GM12878 (cell line): ENCODE measurements around the gene CDH2. TPM values are rescaled to one million over a fixed set of nuclear protein-coding genes. Genes with fewer than 3 reads are reported as not detected.

ENCODE experiments used
- ATAC-seq: fragments of 200-7000 bp; cut with Tn5 transposase; 3 replicates; pipeline ENCODE4 v1.9.1; 2020; ENCODE audit warnings: mild to moderate bottlenecking, moderate library complexity
- BruUV-seq: library from RNA; stranded (reverse); fragments of 400-500 nt; replicated peaks from 2 replicates; lab custom pipeline; 2021; lab: Mats Ljungman, UMichigan
- CTCF ChIA-PET: fragments of 300-600 bp; sonication (Branson Sonifier 250); formaldehyde crosslinking; extraction: SDS; loops from one replicate; lab custom pipeline; 2021; ENCODE audit warnings: inconsistent platforms; lab: Yijun Ruan, JAX
- POLR2A ChIA-PET: fragments of 350-600 bp; formaldehyde crosslinking; extraction: SDS; loops from one replicate; lab custom pipeline; 2021; ENCODE audit warnings: inconsistent platforms; lab: Charles Lee
- RAD21 ChIA-PET: fragments of 300-600 bp; sonication (Branson Sonifier 250); formaldehyde crosslinking; loops from one replicate; lab custom pipeline; 2023; ENCODE audit warnings: antibody characterized with exemption; ENCODE audit not compliant: unreplicated experiment; lab: Charles Lee
- SMC1A ChIA-PET: fragments of 300-600 bp; sonication (Branson Sonifier 250); formaldehyde crosslinking; loops from one replicate; lab custom pipeline; 2023; ENCODE audit not compliant: unreplicated experiment, uncharacterized antibody; lab: Charles Lee
- DNase-seq: peaks from one replicate; pipeline ENCODE4 v3.0.0-alpha.2; 2011; ENCODE audit warnings: low read depth, low spot score
- FAIRE-seq: peaks from 3 replicates; lab custom pipeline; 2011; peaks lifted over from hg19 to GRCh38; lab: Jason Lieb, UNC
- H2AFZ ChIP-seq: 2 replicates; pipeline ENCODE4 v1.6.0; 2011; ENCODE audit warnings: low read depth, low read length, control low read depth; ENCODE audit not compliant: control insufficient read depth
- H3K27ac ChIP-seq: 2 replicates; pipeline ENCODE4 v1.5.1; 2011; ENCODE audit warnings: control low read depth; ENCODE audit not compliant: control insufficient read depth, insufficient read depth
- H3K27me3 ChIP-seq, 2 experiments: replicated peaks in 1 of 2; 2 replicates each; pipeline versions ENCODE4 v1.6.0 to v1.6.1; 2011; ENCODE audit warnings: low read length in 1 of 2; ENCODE audit not compliant: control insufficient read depth in 2 of 2, insufficient read depth in 2 of 2
- H3K36me3 ChIP-seq, 2 experiments: 2 replicates each; pipeline ENCODE4 v1.5.1; 2011; ENCODE audit warnings: low read length in 1 of 2; ENCODE audit not compliant: control insufficient read depth in 2 of 2, insufficient read depth in 2 of 2
- H3K4me1 ChIP-seq: 2 replicates; pipeline ENCODE4 v1.6.1; 2011; ENCODE audit warnings: mild to moderate bottlenecking, low read length, moderate library complexity, mixed read lengths; ENCODE audit not compliant: control insufficient read depth, insufficient read depth
- H3K4me2 ChIP-seq: 2 replicates; pipeline ENCODE4 v1.6.0; 2011; ENCODE audit warnings: control low read depth; ENCODE audit not compliant: control insufficient read depth, insufficient read depth
- H3K4me3 ChIP-seq: fragments of 200-600 bp; sonication (generic); 2 replicates; pipeline ENCODE4 v1.5.1; 2016
- H3K79me2 ChIP-seq: 2 replicates; pipeline ENCODE4 v1.6.0; 2011; ENCODE audit warnings: low read length; ENCODE audit not compliant: control insufficient read depth, insufficient read depth
- H3K9ac ChIP-seq: 2 replicates; pipeline ENCODE4 v1.8.0; 2011; ENCODE audit warnings: low read length, control low read depth, mixed read lengths; ENCODE audit not compliant: control insufficient read depth, insufficient read depth
- H3K9me3 ChIP-seq: replicated peaks from 3 replicates; pipeline ENCODE4 v1.5.1; 2011; ENCODE audit warnings: mild to moderate bottlenecking, low read length; ENCODE audit not compliant: control insufficient read depth, insufficient read depth
- H4K20me1 ChIP-seq: 2 replicates; pipeline ENCODE4 v1.6.0; 2011; ENCODE audit not compliant: control insufficient read depth, insufficient read depth
- CHD4 ChIP-seq: fragments of 200-600 bp; sonication (generic); IDR thresholded peaks from 2 replicates; pipeline ENCODE4 v1.6.1; 2016; ENCODE audit warnings: mild to moderate bottlenecking
- E4F1 ChIP-seq: fragments of 450-650 bp; IDR thresholded peaks from 2 replicates; pipeline ENCODE4 v1.6.1; 2018; ENCODE audit warnings: borderline replicate concordance, mild to moderate bottlenecking; ENCODE audit not compliant: partially characterized antibody
- EP300 ChIP-seq, 2 experiments: fragments of 150-350 bp in 1 of 2; IDR thresholded peaks; 2 replicates each; pipeline ENCODE4 v1.6.1; 2011 to 2012; ENCODE audit warnings: low read depth in 2 of 2, low read length in 2 of 2, borderline replicate concordance in 1 of 2, improper control_type of control experiment in 1 of 2, inconsistent platforms in 1 of 2; ENCODE audit not compliant: control insufficient read depth in 1 of 2
- HCFC1 ChIP-seq: fragments of 150-350 bp; IDR thresholded peaks from 2 replicates; pipeline ENCODE4 v1.6.1; 2014; ENCODE audit warnings: low read length
- MTA3 ChIP-seq: IDR thresholded peaks from 2 replicates; pipeline ENCODE4 v1.6.1; 2012; ENCODE audit warnings: low read length, inconsistent platforms, borderline replicate concordance
- RBBP5 ChIP-seq: fragments of 200-600 bp; sonication (generic); conservative IDR thresholded peaks from 2 replicates; pipeline ENCODE4 v1.6.1; 2016
- RFX5 ChIP-seq: IDR thresholded peaks from 2 replicates; pipeline ENCODE4 v1.6.1; 2011; ENCODE audit warnings: low read depth, low read length, improper control_type of control experiment
- SMAD1 ChIP-seq: fragments of 450-650 bp; IDR thresholded peaks from 2 replicates; pipeline ENCODE4 v1.6.1; 2018; ENCODE audit warnings: mild to moderate bottlenecking, low read depth; ENCODE audit not compliant: partially characterized antibody
- SUPT20H ChIP-seq: IDR thresholded peaks from 2 replicates; pipeline ENCODE4 v1.6.1; 2011; ENCODE audit warnings: low read depth, mild to moderate bottlenecking, low read length, moderate library complexity, borderline replicate concordance; ENCODE audit not compliant: control insufficient read depth
- YBX1 ChIP-seq: fragments of 450-650 bp; IDR thresholded peaks from 2 replicates; pipeline ENCODE4 v1.6.1; 2016; ENCODE audit warnings: antibody characterized with exemption
- YY1 ChIP-seq: IDR thresholded peaks from 2 replicates; pipeline ENCODE4 v1.6.1; 2011; ENCODE audit warnings: low read depth, mild to moderate bottlenecking, low read length
- ZNF274 ChIP-seq: IDR thresholded peaks from one replicate; pipeline ENCODE4 v1.8.0; 2011; ENCODE audit not compliant: insufficient read length, insufficient read depth
- WGBS: methylation state at CpG from one replicate; pipeline ENCODE4 v1.1.6; 2016; ENCODE audit warnings: low lambda C conversion rate; ENCODE audit not compliant: insufficient replicate concordance, insufficient coverage; ENCODE audit errors: missing lambda C conversion rate; 5-methylcytosine and 5-hydroxymethylcytosine counted together
- in situ Hi-C: fragments of 300-500 bp; cut with MboI; formaldehyde crosslinking; loops from 9 replicates; pipeline ENCODE4 v1.14.3; 2018; ENCODE audit warnings: mixed read lengths
- intact Hi-C: fragments of 100-400 bp; cut with micrococcal nuclease; formaldehyde crosslinking; loops from one replicate; pipeline ENCODE4 v1.14.2; 2022; ENCODE audit not compliant: unreplicated experiment
- polyA plus RNA-seq, 11 experiments: library from polyadenylated mRNA; depleted of rRNA in 4 of 11; unstranded in 6 of 11; stranded (reverse) in 5 of 11; fragments of >200 nt; fragmentation: Nextera tagmentation in 4 of 11; fragmentation: Illumina TruSeq in 1 of 11; extraction: Ambion mirVana in 4 of 11; extraction: Trizol in 1 of 11; gene quantifications; 1 replicate in 1 of 11; 2 replicates in 10 of 11; pipeline versions ENCODE4 v1.2.1 to v1.2.3, GENCODE V29; 2011 to 2016; ENCODE audit warnings: inconsistent platforms in 2 of 11, missing spikeins in 2 of 11, low read depth in 1 of 11
- total RNA-seq, 4 experiments: library from RNA; depleted of rRNA in 3 of 4; stranded (reverse); fragments of >200 nt in 3 of 4; fragmentation: Illumina TruSeq in 1 of 4; extraction: Trizol in 1 of 4; gene quantifications; 2 replicates each; pipeline versions ENCODE4 v1.2.1 to v1.2.3, GENCODE V29; 2013 to 2021

Gene CDH2
- total and polyA plus RNA-seq, 10 of the 15 experiments (the other 5 are each of a cell fraction or from before 2014, with no cell fraction given) = 0.01 to 0.25 (median 0.06) TPM; not detected in 4

GRCh38 chr18:28095041-28095440 lies 81.9 kb downstream of the CDH2 start:
- intact Hi-C loops (no loop called here), in situ Hi-C loops (no loop called here)
- Histone ChIP-seq H3K36me3 (no peaks in the 10 kb centered on the region), H3K9ac (no peak overlapping the region), H3K4me2 (no peak overlapping the region), H4K20me1 (no peaks in the 10 kb centered on the region), H2AFZ (no peak overlapping the region), H3K27ac (no peak overlapping the region), H3K9me3 (no peaks in the 10 kb centered on the region), H3K27me3 (no peaks in the 10 kb centered on the region), H3K4me3 (no peak overlapping the region), H3K4me1 (no peaks in the 10 kb centered on the region), H3K79me2 (no peaks in the 10 kb centered on the region)
- DNase-seq (no peak), FAIRE-seq (no peak), ATAC-seq (no peak)
- ChIA-PET SMC1A (no interaction called here), RAD21 (no interaction called here), POLR2A (no interaction called here), CTCF (no interaction called here)
- 0% methylated on average over 3 of the region's 3 CpGs for WGBS
- no TSS peak for BruUV-seq
- TF ChIP-seq SMAD1 (no peak), YBX1 (no peak), RBBP5 (no peak), RFX5 (no peak), SUPT20H (no peak), HCFC1 (no peak), YY1 (no peak), ZNF274 (no peak)

- SMC1A ChIA-PET = no interaction called here
- in situ Hi-C loops = no loop called here
- WGBS = 11% methylated on average over 2 of the region's 2 CpGs
- H3K4me2 ChIP-seq = no peak overlapping the region
- H3K4me1 ChIP-seq = no peaks in the 10 kb centered on the region
- no peak overlapping the region for H3K27ac ChIP-seq
- CTCF ChIA-PET = no interaction called here
- BruUV-seq = no TSS peak
- no peak overlapping the region for H3K9ac ChIP-seq
- intact Hi-C loops = no loop called here
- ATAC-seq (no peak), DNase-seq (no peak), FAIRE-seq (no peak)
- no peaks in the 10 kb centered on the region for H3K79me2 ChIP-seq
- no peaks in the 10 kb centered on the region for H3K27me3 ChIP-seq
- H2AFZ ChIP-seq = no peak overlapping the region
- POLR2A ChIA-PET = no interaction called here
- H4K20me1 ChIP-seq = no peaks in the 10 kb centered on the region
- RAD21 ChIA-PET = no interaction called here
- H3K36me3 ChIP-seq = no peaks in the 10 kb centered on the region
- H3K4me3 ChIP-seq = no peak overlapping the region
- H3K9me3 ChIP-seq = no peaks in the 10 kb centered on the region
- TF ChIP-seq E4F1 (no peak), CHD4 (no peak), MTA3 (no peak), EP300 (IDR thresholded peaks at IDR 0.05; ENCODE audit: borderline replicate concordance in 1 of 2, control insufficient read depth in 1 of 2, low read depth in 2 of 2, low read length in 2 of 2) (no peak)
Measured at GRCh38 chr18:28091197-28091596, 85.7 kb downstream of the CDH2 start.
